ENCODE results near the gene PTMA.

The PTMA gene

GRCh38 chr2:231676243-231676642 is 32.1 kb upstream of the PTMA start:
- DNase-seq (ENCODE audit: low read depth) = no peak

GRCh38 chr2:231677632-231678104 is 30.7 kb upstream of the PTMA start:
- no peak for DNase-seq (ENCODE audit: low read depth)

DNA sequence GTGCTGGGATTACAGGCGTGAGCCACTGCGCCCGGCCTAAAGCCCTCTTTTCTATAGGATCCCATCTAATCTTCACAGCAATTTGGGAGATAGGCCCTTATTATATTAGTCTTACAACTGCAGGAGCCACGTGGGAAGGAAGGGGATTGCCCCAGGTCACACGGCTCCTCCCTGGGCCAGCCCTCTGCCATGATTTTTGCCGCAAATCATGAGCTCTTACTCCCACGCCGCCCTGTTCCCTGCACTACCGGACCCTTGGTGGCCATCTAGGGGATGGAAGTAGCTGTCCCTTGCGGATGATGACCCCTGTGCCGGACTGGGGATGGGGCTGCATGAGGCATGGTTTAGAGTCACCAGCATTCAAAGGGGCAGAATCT is 28.4 kb upstream of the PTMA start:
- DNase-seq (ENCODE audit: low read depth) = no peak

DNA sequence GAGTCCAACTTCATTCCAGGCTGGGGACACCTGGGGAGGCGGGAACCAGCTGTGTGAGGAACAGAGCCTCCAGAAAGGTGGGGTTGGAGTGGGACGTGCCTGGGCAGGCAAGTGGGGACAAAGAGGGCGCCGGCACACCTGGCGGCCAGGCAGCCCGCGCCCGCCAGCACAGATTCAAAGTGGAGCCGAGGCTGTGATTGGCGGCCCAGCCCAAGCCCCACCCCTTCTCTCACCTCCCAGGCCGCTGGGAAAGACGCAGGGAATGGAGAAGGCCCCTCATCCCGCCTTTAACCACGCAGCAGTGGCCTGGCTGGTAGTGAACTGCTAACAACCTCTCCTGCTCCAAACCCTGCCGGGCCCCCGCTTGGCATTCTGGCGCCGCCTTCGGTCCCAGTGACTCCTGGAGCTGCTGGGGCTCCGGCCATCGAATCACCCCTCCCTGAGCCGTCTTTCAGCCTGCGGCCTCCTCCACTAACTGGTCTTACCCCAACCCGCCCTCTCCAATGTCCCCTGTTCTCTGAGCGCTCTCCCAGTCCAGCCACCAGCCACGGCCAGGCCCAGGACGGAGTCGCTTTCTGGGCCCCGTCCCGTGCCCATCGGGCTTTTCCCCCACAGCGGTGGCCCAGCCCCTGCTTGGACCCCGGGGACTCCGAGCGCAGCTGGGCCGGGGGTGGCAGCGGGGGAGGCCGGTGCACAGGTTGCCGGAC is 27.9 kb upstream of the PTMA start:
- DNase-seq (ENCODE audit: low read depth) = no peak

DNA sequence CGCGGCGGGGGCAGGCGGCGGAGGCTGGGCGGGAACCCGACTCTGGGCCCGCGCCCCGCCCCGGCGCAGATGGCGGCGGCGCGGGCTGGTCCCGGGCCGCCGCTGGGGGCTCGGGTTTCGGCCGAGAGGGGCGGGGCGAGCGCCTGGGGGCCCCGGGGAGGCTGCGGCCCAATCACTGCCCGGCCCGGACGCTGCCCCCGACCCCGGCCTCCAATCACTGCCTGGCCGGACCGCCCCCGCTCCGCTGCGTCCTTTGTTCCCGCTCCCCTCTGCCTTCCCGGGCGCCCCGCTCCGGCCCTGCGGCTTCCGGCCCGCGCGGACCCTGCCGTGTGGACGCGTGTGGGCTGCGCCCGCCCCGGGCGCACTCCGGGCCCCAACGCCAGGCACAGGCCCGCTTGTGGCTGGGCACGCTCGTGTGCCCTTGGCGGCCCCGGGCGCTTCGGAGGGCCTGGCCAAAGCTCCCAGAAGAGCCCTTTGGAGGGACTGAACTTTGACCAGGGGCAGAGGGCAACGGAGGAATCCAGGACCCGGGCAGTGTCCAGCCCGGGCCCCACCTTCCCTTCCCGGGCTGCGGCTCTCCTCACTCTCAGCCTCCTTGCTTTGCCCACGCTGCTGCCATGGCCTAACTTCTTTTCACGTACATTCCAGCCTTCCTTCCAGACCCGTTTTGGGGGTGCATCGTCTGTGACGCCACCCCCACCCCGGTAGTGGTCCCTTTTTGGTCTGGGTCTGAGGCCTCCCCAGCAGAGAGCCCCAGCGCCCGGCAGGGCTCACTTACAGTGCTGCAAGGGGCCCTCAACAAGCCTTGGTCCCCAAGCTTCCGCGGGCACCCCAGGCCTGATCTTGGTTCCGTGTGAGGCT is 27.1 kb upstream of the PTMA start:
- no peak for DNase-seq (ENCODE audit: low read depth)

DNA sequence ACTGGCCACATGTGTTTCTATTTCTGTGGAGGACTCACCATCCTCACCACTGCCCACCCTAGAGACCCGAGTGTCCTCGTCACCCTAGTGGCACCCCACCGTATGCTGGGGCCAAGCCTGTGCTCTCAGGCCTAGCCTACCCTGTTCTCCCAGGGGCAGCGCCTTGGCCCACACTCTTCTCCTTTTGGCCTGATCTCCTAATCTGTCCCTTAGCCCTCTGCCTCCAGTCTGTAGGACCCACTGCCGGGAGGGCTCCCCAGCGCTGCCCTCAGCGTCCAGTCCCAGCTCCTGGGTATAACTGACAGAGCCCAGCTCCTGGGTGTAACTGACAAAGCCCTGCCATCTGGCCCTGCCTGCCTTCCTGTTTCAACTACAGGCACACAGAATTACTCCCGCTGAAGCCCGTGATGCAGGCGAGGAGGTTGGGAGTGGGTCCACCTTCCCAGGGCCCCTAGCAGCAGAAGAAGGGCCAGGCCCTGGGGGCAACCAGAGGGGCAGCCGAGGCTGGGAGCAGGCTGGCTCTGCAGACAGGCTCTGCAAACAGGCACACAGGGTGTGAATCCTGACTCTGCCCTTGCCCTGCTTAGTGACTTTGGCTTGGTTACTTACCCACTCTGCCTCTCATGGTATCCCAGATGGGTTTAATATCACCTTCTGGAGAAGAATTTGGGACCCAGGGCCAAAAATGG is 25.6 kb upstream of the PTMA start:
- DNase-seq (ENCODE audit: low read depth) = no peak

DNA sequence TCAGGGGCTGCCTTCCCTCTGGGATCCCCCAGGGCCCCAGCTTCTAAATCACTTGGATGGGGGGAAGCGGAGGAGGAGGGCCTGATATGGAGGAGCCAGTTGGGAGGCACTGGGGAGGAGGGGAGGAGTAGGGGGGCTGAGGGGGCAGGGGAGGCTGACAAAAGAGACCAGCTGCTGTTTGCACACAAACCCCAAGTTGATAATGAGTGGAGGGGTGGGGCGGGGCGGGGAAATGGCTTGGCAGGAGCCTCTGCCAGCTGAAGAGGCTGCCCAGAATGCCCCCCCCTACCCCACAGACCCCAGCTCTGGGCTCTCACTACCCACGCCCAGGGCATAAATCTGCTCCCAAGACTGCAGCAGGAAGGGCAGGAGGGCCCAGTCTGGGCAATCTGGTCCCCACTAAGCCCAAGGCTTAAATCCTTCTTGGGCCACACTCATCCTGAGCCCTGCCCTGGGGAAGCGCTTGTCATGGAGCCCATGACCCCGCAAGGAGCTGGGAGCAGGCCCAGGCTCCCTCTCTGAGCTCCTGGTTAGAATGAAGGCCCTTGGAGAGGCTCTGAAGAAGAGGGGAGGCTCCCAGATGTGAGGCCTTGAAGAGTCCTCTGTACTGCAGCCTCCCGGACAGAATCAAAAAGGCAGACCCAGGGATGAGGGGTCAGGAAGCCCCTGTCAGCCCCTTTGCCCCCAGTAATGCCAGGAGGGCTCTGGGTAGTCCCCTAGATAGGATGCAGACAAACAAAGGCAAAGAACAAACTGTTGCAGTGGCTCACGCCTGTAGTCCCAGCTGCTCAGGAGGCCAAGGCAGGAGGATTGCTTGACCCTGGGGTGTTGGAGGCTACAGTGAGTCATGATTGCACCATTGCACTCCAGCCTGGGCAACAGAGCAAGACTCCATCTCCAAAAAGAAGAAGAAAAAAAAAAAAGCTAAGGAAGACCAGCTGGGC is 24.8 kb upstream of the PTMA start:
- no peak for DNase-seq (ENCODE audit: low read depth)

GRCh38 chr2:231684314-231685223 is 23.8 kb upstream of the PTMA start:
- no peak for DNase-seq (ENCODE audit: low read depth)

DNA sequence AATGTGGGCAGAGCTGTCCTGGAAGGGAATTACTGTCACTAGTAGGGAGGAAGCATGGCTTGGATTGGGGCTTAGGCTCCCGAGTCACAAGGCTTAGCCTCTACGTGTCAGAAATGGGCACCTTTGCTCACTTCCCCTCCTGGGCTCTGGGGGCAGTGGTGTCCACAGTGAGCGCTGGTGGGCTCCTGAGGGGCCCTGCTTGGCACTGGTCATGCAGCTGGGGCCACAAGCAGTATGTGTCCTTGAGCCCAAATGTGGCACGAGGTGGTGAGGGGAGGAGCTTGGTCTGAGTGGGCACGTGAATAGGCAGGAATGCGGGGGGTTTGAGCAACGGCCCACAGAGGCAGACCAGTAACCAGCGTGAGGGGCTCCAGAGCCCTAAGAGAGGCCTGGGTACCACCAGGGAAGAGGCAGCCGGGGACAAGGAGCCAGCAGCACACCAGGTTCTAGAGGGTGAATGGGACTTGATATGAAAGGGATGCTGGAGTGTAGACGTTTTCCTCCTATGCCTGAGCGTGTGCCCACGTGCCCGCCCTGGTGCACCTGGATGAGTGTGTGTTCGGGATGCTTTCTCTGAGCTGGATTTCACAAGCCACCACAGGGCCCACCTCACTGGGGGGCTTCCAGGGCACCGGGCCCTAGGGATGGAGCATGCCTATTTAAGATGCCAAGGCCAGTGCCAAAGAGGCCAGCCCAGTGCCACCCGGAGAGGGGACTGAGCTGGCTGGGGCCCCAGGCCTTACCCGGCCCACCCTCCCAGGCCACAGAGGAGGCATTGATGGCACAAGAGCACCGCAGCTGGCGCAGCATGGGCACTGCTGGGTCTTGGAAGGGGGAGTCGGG is 22.8 kb upstream of the PTMA start:
- no peak for DNase-seq (ENCODE audit: low read depth)

GRCh38 chr2:231686192-231687100 is 21.9 kb upstream of the PTMA start:
- DNase-seq (ENCODE audit: low read depth) = no peak

GRCh38 chr2:231687133-231687852 is 21.0 kb upstream of the PTMA start:
- DNase-seq (ENCODE audit: low read depth) = peak; percentile 92

- DNase-seq (ENCODE audit: low read depth) = no peak
Measured at GRCh38 chr2:231687961-231688360, 20.4 kb upstream of the PTMA start.

- DNase-seq (ENCODE audit: low read depth) = no peak
Measured at GRCh38 chr2:231688719-231689118, 19.6 kb upstream of the PTMA start.

GRCh38 chr2:231689124-231689893 is 19.0 kb upstream of the PTMA start:
- no peak for DNase-seq (ENCODE audit: low read depth)

- no peak for DNase-seq (ENCODE audit: low read depth)
Measured at GRCh38 chr2:231691251-231691772, 17.0 kb upstream of the PTMA start.

DNA sequence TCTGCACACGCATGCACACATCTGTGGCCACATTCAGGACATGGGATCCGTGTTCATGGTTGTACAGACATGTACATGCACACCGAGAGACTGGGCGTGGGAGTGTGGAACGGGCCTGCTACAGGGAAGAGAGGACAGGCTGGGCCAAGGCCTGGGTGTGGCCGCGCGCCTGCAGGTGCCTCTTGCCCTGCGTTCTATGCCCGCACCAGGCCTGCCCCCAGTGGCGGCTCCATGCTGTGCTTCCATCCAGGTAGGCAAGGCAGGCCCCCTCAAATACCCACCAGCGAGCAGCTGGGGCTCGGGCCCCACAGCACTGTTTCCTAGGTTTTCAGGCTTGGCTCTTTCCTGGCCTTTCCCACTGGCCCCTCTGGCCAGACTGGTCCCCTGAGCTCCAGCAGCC is 15.5 kb upstream of the PTMA start:
- no peak for DNase-seq (ENCODE audit: low read depth)

GRCh38 chr2:231693956-231694355 is 14.4 kb upstream of the PTMA start:
- no peak for DNase-seq (ENCODE audit: low read depth)
